PC-9 (cell line): ENCODE results near the gene ZNRF1. TPM values are rescaled to one million over a fixed set of nuclear protein-coding genes. Genes with fewer than 3 reads are reported as not detected.

Experiments used
- BruUV-seq: library from RNA; stranded (reverse); fragments of 400-500 nt; replicated peaks from 2 replicates; lab custom pipeline; 2021; lab: Mats Ljungman, UMichigan
- CTCF ChIA-PET: fragments of 300-600 bp; sonication (Branson Sonifier 250); formaldehyde crosslinking; loops from one replicate; lab custom pipeline; 2022; ENCODE audit warnings: antibody characterized with exemption; lab: Charles Lee
- POLR2A ChIA-PET: fragments of 300-600 bp; sonication (Branson Sonifier 250); formaldehyde crosslinking; loops from one replicate; lab custom pipeline; 2022; ENCODE audit warnings: antibody characterized with exemption; ENCODE audit not compliant: unreplicated experiment; lab: Charles Lee
- DNase-seq, 2 experiments: peaks; one replicate each; pipeline versions ENCODE4 v3.0.0 to v3.0.0-alpha.2; 2015 to 2022; ENCODE audit warnings: mixed read lengths in 1 of 2
- H2AFZ ChIP-seq: fragments of 200-600 bp; sonication (generic); 2 replicates; pipeline ENCODE4 v1.8.1; 2017; ENCODE audit warnings: antibody characterized with exemption
- H3F3A ChIP-seq: fragments of 200-600 bp; sonication (generic); 2 replicates; pipeline ENCODE4 v1.8.1; 2017; ENCODE audit warnings: antibody characterized with exemption, mild to moderate bottlenecking, low read depth; ENCODE audit not compliant: insufficient read depth
- H3K27ac ChIP-seq: fragments of 200-600 bp; sonication (generic); 2 replicates; pipeline ENCODE4 v1.6.1; 2016; ENCODE audit warnings: mixed run types
- H3K27me3 ChIP-seq: fragments of 200-600 bp; sonication (generic); 2 replicates; pipeline ENCODE4 v1.6.1; 2016; ENCODE audit warnings: low read depth, mixed run types; ENCODE audit not compliant: insufficient read depth
- H3K36me3 ChIP-seq: fragments of 200-600 bp; sonication (generic); 2 replicates; pipeline ENCODE4 v1.6.1; 2016; ENCODE audit warnings: low read depth, mixed run types
- H3K4me1 ChIP-seq: fragments of 200-600 bp; sonication (generic); replicated peaks from 2 replicates; pipeline ENCODE4 v1.6.1; 2016; ENCODE audit warnings: mixed run types; ENCODE audit not compliant: insufficient read depth
- H3K4me2 ChIP-seq: fragments of 200-600 bp; sonication (generic); 2 replicates; pipeline ENCODE4 v1.6.1; 2017; ENCODE audit warnings: mixed run types
- H3K4me3 ChIP-seq: fragments of 200-600 bp; sonication (generic); 2 replicates; pipeline ENCODE4 v1.6.1; 2016; ENCODE audit warnings: mixed run types
- H3K79me2 ChIP-seq: fragments of 200-600 bp; sonication (generic); 2 replicates; pipeline ENCODE4 v1.6.1; 2017; ENCODE audit warnings: low read depth, mixed run types
- H3K9me2 ChIP-seq: fragments of 200-600 bp; sonication (generic); 2 replicates; pipeline ENCODE4 v1.8.1; 2017; ENCODE audit warnings: mild to moderate bottlenecking; ENCODE audit not compliant: insufficient read depth
- H3K9me3 ChIP-seq: fragments of 200-600 bp; sonication (generic); 2 replicates; pipeline ENCODE4 v1.8.1; 2016; ENCODE audit warnings: low read depth; ENCODE audit not compliant: insufficient read depth
- H4K20me1 ChIP-seq: fragments of 200-600 bp; sonication (generic); 2 replicates; pipeline ENCODE4 v1.8.1; 2017; ENCODE audit not compliant: insufficient read depth
- CTCF ChIP-seq: fragments of 200-600 bp; sonication (generic); conservative IDR thresholded peaks from 2 replicates; pipeline ENCODE4 v1.6.1; 2017; ENCODE audit warnings: mixed run types, antibody characterized with exemption, mild to moderate bottlenecking, moderate library complexity
- EZH2 ChIP-seq: fragments of 200-600 bp; sonication (generic); IDR thresholded peaks from 2 replicates; pipeline ENCODE4 v1.8.0; 2017; ENCODE audit warnings: antibody characterized with exemption, low read depth
- intact Hi-C: fragments of 100-400 bp; cut with micrococcal nuclease; formaldehyde crosslinking; loops from one replicate; pipeline ENCODE4 v1.10.0; 2022; ENCODE audit not compliant: unreplicated experiment
- total RNA-seq: library from RNA; stranded (reverse); gene quantifications from 2 replicates; pipeline ENCODE4 v1.2.3, GENCODE V29; 2021

ZNRF1 gene
- total RNA-seq, 1 experiment from 2014 or later = 64.4 TPM

GRCh38 chr16:75104836-75105235, 106.0 kb downstream of the ZNRF1 start:
- H3K4me2 ChIP-seq = no peak overlapping the region
- no peaks in the 10 kb centered on the region for H3K9me2 ChIP-seq
- POLR2A ChIA-PET = interaction anchor here (1.2 kb wide), 1 partner anchor 120 kb away, joined by 3 read pairs; the partner anchor contains the start of gene WDR59
- intact Hi-C loops = no loop called here
- CTCF ChIA-PET = interaction anchor here (0.5 kb wide), 1 partner anchor 95 kb away, joined by 3 read pairs; no protein-coding TSS in a partner anchor
- peaks cover 22% of the 10 kb centered on the region for H3K4me1 ChIP-seq
- no peak for DNase-seq
- no peaks in the 10 kb centered on the region for H3K9me3 ChIP-seq
- H3K27me3 ChIP-seq = no peaks in the 10 kb centered on the region
- no peaks in the 10 kb centered on the region; the same call in 1 of the 2 replicates for H3K36me3 ChIP-seq
- no peak overlapping the region for H3K4me3 ChIP-seq
- TF ChIP-seq CTCF (no peak), EZH2 (no peak)
- BruUV-seq = no TSS peak
- no peak overlapping the region for H3K27ac ChIP-seq
- peaks cover 20% of the 10 kb centered on the region for H3K79me2 ChIP-seq
- no peak overlapping the region for H2AFZ ChIP-seq
- H3F3A ChIP-seq = peaks cover 17% of the 10 kb centered on the region
- H4K20me1 ChIP-seq = no peaks in the 10 kb centered on the region

- Histone ChIP-seq H3K4me3 (no peak overlapping the region), H2AFZ (no peak overlapping the region), H3K27me3 (no peaks in the 10 kb centered on the region), H3F3A (peaks cover 24% of the 10 kb centered on the region), H3K36me3 (no peaks in the 10 kb centered on the region; the same call in 1 of the 2 replicates), H3K4me1 (peaks cover 29% of the 10 kb centered on the region), H3K27ac (no peak overlapping the region), H3K4me2 (no peak overlapping the region), H3K9me2 (no peaks in the 10 kb centered on the region), H3K9me3 (no peaks in the 10 kb centered on the region), H4K20me1 (no peaks in the 10 kb centered on the region), H3K79me2 (peaks cover 14% of the 10 kb centered on the region)
- intact Hi-C loops = no loop called here
- TF ChIP-seq CTCF (no peak), EZH2 (no peak)
- CTCF ChIA-PET = no interaction called here
- POLR2A ChIA-PET = interaction anchor here (1.2 kb wide), 1 partner anchor 121 kb away, joined by 3 read pairs; the partner anchor contains the start of gene WDR59
- no TSS peak for BruUV-seq
- no peak for DNase-seq
These were observed 106.7 kb downstream of the ZNRF1 start for GRCh38 chr16:75105306-75106061.

- no peaks in the 10 kb centered on the region for H4K20me1 ChIP-seq
- no peak for DNase-seq
- ChIA-PET CTCF (no interaction called here), POLR2A (interaction anchor here (1.2 kb wide), 1 partner anchor 122 kb away, joined by 3 read pairs; the partner anchor contains the start of gene WDR59)
- peak overlapping the region; percentile 83; the same call in 1 of the 2 replicates for H3K27ac ChIP-seq
- TF ChIP-seq EZH2 = no peak
- TF ChIP-seq CTCF = no peak
- H3K4me3 ChIP-seq = no peak overlapping the region
- H3K27me3 ChIP-seq = no peaks in the 10 kb centered on the region
- no peaks in the 10 kb centered on the region for H3K9me3 ChIP-seq
- no peak overlapping the region for H2AFZ ChIP-seq
- H3K36me3 ChIP-seq = no peaks in the 10 kb centered on the region; the same call in 1 of the 2 replicates
- intact Hi-C loops = no loop called here
- H3K9me2 ChIP-seq = no peaks in the 10 kb centered on the region
- H3F3A ChIP-seq = peaks cover 26% of the 10 kb centered on the region
- H3K79me2 ChIP-seq = peaks cover 8% of the 10 kb centered on the region; the same call in 1 of the 2 replicates
- no TSS peak for BruUV-seq
- H3K4me2 ChIP-seq = no peak overlapping the region
- peaks cover 40% of the 10 kb centered on the region for H3K4me1 ChIP-seq
These were observed 107.8 kb downstream of the ZNRF1 start for GRCh38 chr16:75106351-75107274.
